ENCODE measurements around the gene TBL1X.
"Not testable (repeated sequence)": the region's sequence is repeated elsewhere in the genome, so short reads cannot be mapped to it uniquely, and the experiment has no call there.

Gene TBL1X

DNA sequence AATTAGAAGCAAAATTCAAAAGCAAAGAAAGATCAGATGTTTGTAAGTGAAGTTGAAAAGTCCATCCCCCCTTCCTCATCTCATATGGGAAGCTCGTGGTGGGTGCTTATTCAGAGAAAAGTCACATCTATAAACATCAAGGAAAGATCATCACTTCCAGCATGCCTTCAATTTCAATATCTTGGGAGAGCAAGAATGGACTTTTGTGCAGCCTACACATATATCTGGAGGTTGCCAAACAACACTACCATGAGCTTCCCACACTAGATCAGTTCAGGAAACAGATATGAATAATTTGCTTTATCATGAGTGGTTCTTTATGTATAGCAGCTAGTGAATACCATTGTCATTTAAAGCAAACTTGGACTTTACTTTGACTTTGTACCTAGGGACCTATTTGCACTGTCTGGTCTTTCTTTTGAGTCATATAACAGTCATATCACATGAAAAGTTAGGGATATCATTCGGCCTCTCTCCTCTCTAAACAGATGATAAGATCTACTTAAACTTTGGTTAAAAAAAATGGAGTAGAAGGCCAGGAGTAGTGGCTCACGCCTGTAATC is 5.6 kb upstream of the TBL1X start:
- DNase-seq, result no peak

DNA sequence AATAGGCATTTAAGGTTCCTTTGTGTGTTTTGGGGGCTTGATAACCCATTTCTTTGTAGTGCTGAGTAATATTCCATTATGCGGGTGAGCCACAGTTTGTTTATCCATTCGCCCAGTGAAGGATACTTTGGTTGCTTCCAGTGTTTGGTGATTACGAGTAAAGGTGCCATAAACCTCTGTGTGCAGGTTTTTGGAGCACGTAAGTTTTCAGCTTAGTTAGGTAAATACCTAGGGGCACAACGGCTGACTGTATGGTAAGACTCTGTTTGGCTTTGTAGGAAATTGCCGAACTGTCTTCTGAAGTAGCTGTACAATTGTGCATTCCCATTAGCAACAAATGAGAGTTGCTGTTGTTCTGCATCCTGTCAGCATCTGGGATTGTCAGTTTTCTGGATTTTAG is 3.8 kb upstream of the TBL1X start:
- DNase-seq, result no peak

DNA sequence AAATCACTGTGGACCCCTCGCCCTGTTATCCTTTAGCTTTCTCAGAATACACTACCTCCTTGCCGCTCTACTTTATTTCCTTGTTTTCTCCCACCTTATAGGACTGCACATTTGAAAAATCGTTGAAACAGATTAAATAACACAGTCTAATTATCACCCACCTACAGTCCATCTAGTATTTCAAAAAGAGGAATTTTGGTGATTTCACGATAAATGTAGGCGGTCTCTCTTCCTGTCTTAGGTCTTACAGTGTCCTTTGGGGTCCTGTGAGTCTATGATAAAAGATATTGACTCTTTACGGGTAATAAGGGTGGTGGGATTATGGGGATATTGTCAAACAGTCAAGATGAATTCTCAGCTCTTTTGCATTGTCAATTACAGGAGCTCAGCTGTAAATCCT is 2.4 kb upstream of the TBL1X start:
- DNase-seq, result no peak

DNA sequence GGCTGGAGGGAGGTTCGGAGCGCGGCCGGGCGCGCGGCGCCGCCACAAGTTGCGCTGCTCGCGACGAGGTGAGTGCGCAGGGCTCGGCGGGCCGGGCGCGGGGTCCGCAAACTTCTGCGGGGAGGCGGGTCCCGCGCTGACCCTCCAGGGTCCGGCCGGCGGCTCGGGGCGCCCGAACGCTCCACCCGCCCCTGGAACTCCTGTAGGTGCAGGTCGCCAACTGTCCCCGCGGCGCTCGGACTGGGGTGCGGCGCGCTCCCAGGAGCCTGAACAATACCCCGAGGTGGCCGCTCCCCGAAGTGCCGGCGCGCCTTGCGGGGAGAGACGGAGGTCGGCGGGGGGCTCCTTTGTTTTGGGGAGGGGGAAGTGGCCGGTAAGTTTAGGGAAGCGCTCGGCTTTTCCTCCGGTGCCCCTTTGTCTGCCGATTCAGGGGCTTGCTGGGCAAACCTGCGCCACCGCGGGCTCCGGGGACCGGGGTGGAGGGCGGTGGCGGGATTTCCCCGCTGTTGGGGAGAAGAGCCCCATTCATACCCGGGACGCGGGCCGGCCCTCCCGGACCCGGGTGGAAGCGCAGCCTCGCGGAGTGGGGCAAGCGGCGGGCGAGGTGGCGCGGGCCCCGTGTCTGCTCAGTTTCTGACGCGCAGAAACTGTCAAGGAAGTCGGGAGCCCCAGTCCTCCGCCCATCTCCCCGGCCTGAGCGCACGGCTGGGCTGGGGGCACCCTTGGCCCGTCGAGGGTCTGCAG is 694 bp downstream of the TBL1X start:
- peak; percentile 7 to 50 (median 22) for DNase-seq

DNA sequence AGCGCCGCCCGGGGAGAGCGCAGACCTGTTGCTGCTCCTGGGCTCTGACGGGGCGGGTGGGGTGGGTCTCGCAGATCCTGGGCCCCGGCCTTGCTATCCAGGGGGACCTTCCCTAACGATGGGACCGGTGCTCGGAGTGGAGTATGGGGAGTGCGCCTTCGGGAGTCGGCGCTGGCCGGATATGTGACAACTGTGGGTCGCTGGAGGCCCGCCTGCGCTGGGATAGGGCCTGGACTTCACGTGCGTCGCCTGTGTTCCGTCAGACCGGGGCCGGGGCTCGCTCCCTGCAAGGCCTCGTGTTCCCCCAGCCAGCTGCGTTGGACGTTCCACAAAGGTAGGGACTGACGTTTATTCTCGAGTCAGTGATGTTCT is 1.3 kb downstream of the TBL1X start:
- peak in 3 of 6 experiments; percentile 7 to 44 (median 28) for DNase-seq

DNA sequence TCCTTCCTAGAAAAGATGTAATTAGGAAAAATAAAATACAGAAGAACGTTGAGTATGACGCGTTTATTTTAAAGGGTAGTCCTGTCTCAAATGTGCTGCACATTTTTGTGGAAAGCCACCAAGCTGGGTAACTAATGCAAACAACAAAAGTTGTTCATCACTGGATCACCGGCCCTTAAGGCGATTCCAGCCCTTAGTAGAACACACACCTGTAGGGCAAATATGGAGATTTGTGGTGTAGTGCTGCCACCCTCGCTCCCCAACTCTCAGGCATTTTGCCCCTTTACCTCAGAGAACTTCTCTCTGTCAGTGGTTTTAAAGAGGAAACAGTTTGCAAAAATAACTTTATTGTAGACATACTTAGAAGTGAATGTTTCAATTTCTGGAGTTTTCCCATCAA is 1.9 kb downstream of the TBL1X start:
- peak in 2 of 6 experiments; percentile 22 to 36 for DNase-seq

DNA sequence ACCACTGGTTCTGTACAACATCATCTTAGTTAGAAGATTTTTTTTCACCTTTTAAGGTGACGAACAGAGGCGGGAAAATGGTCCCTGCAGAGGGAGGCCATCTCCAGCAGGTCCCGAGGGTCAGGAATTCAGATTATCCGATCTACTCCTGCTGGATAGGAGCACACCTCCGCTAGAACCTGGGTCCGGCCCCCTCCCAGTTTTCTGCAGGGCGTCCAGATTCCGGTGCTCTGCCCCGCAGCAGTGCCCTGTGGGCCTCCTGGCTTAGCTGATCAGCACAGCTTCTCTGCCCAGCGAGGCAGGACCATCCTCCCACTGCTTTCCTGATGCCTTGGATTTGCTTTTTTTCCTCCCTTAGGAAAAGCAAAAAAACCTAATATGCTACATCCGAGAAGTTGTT is 2.3 kb downstream of the TBL1X start:
- no peak for DNase-seq

DNA sequence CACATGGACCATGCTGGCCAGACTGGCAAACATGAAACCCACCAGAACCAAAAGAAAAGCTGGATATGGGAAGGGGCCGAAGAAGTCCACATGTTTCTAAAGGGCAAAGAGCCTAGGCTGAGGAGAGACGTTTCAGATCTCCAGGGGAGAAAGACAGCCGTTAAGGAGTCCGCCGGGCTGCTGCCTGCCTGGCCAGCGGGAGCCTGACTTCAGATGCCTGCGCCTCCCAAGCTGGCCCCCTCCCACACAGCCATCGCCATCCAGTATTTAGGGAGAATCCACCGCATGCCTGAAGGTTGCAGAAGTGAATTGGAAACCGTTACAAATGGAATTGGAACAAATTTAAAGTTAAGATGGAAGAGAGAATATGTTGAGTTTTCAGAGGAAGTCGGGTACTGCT is 2.9 kb downstream of the TBL1X start:
- DNase-seq, result no peak

DNA sequence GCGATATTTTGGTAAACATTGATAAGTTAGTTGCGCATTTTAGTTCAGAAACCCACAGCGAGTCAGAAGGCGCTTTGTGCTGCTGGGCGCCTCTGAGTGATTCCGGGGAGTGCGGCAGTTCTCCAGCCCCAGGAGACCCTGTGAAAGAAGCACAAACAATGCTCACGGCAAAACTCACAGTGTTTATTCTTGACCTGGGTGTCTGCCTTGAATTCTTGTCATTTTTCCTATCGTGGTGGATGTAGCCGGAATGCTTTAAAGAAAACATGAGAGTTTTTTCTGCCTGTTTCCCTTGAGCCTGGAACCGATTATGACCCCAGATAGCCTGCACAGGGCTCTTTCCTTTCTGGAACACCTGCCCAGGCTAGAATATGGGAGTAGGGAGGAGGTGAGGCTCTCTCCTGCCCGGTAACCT is 6.7 kb downstream of the TBL1X start:
- no peak for DNase-seq

DNA sequence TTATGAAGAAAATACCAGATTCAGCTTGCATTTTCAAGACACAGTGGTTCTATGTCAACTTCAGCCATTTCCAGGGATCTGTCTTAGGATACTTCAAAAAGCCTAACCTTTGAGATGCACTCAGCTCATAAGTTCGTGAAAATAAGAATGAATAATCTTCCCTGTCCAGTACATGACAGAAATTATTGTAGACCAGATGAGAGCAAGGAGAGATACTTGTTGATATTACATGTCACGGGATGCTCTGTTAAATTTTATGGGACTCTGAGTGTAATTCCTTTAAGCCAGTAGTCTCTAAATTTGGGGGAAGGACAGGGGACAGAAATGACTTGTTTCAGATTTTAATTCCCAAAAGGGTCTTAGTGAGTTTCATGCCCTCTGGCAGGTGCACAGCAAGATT is 8.8 kb downstream of the TBL1X start:
- DNase-seq, result no peak

DNA sequence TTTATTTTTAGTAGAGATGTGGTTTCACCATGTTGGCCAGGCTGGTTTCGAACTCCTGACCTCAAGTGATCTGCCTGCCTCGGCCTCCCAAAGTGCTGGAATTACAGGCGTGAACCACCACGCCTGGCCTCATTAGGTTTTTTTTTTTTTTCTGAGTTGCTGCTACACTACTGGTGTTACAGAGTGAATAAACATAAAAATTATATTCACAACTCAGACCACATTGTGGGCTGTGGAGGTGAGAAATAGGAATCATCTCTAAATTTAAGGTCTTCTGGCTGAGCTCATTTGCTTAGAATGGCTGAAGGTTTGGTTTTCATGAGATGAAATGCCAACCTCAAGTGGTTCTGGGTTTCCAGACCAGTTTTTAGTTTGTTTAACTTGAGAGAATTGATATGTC is 10.6 kb downstream of the TBL1X start:
- not testable (repeated sequence) for DNase-seq

DNA sequence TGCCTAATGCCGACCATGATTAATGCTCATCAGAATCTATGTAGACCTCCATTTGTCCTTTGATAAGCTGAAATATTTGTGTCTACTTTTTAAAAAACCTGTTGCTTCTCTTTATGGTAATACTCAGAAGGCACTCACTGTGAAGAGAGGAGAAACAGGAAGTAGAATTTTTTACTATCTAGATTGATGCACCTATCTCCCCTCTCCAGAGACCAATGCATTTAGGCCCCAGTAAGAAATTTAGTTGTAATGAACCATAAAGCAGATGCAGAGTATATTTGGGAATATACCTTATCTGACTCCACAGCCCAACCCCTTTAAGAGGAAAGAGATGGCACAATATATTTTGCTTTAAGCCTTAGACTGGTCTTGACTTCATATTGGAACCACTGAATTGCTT is 11.1 kb downstream of the TBL1X start:
- DNase-seq, result no peak

DNA sequence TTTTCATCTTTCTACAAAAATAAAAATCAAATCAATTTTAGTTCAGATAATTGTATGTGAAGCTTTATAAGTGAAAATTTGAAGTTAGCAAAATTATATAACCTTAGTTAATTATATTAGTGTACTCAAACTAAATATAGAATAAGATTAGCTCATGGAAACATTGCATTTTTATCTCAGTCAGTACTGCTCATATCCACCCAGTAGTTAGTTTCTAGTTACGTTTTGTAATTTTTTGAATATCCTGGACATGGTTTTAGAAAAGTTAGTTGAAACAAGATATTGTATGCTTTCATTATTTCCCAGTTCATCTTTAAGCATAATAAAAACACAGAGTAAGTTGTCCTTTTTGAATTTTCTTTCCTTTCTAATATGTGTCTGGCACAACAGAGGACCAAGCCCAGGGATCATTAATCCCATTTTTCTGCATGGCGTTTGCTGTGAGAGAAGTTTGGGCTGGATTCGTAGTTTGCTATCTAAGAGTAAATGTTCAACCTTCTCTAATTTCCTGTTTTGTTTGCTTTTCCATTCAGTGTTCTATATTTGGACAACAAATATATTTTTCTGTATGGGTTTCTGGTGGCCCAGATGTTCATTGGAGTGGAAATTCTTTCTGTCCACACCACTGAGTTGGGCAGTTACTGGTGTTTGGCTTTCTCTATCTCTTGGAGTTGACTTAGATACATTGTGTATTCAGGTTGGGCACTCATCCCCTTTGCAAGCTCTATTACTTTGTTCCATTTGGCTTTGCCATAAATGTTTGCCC is 12.1 kb downstream of the TBL1X start:
- no peak for DNase-seq

DNA sequence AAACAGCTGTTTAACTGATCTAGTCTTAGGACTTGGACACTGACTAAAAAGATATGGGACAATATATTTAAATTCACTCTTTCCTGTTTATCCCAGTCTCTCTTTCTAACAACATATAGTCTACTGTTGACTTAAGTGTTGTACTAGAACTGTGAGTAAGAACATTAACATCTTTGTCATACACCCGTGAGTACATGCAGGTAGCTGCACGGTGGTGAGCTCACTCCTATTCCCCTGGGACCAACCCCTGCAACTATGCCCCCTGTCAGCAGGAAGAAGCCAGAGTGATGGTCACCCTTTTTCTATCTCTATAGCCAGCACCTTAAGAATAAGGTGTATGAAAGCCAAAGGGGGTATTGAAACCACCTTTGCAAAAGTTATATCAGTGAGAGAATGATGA is 17.6 kb downstream of the TBL1X start:
- DNase-seq, result no peak

DNA sequence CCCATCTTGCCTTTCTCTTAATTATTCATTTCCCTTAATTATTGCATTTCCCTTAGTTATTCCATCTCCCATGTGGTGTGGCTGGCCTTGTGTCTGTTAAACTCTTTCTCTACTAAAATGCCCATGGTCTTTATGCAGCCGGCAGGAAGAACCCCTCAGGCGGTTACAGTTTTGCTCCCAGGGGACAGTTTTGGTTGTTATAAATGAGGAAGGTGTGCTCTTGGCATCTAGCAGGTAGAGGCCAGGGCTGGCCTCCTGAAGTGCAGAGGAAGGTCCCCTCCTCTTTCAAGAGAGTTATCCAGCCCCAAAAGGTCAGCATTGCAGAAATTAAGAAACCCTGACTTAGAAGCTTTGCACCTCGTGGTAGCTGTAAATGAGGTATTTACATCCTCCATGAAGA is 18.0 kb downstream of the TBL1X start:
- DNase-seq, result no peak

DNA sequence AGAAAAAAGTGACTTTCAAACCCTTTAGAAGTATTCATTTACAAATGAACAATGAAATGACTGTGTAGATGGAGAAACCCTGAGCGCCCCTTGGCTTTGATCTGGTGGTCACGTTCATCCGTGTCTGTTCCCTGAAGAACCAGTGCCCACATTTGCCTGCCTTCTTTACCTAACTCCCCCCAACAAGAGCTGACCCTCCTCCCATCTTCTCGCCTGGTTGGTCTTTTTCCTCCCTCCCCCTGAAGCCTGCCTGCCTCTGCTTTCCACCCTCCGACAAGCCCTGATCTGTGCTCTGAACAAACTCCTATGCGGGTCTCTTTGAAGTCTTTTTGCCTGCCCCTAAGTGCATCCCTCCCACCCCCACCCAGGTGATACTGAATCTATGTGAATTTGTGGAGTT is 18.5 kb downstream of the TBL1X start:
- no peak for DNase-seq

DNA sequence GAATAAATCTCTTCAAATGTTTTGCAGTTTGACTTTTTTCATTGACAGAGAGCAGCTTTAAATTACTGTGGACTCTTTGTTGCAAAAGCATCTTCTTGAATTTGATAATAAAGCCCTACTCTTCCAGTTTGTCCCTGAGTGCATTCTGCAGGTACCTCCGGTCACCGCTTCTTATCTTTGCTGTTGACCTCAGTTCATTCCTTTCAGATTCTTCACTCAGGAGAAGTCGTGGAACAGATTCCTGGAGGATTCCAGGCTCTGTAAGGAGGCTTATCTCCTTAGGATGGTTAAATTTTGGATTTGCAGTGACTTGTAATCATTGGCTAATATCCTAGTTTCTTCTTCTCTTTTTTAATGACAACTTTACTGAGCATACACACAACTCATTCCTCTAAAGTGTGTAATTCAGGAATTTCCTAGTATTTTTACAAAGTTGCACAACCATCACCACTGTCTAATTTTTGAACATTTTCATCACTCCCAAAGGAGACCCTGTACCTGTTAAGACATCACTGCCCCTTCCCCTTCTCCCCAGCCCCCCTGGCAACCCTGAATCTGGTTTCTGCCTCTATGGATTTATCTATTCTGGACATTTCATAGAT is 22.0 kb downstream of the TBL1X start:
- DNase-seq, result no peak

DNA sequence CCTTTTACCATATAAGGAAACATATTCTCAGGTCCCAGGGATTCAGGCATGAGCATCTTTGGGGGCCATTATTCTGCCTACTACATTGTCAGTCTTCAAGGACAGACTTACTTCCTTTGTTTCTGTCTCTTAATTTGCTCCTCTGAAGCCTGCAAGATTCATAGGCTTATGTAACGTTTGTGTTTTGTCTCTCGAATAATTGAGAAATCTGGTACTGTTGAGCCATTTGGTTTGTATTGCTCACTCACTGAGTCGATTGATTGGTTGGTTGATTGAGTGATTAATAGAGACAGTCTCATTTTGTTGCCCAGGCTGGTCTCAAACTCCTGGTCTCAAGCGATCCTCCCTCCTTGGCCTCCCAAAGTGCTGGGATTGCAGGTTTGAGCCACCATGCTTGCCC is 23.7 kb downstream of the TBL1X start:
- DNase-seq, result no peak

DNA sequence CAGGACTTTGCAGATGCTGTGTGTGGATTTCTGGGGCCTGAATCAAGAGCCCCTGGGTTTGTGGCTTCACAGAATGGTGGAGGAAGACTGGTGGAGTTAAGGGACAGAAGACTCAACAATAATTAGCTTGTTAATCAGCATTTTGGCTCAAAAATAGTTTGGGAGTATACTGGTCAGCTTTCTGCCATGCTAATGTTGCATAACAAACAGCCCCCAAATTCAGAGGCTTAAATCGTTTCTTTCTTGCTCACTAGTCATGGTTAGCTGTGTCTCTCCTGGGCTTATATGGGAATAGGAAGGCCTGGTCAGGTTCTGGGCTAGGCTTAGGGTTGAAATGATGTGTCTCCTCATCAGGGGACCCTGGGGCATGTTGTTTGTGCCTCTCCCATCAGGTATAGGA is 24.4 kb downstream of the TBL1X start:
- DNase-seq, result no peak

DNA sequence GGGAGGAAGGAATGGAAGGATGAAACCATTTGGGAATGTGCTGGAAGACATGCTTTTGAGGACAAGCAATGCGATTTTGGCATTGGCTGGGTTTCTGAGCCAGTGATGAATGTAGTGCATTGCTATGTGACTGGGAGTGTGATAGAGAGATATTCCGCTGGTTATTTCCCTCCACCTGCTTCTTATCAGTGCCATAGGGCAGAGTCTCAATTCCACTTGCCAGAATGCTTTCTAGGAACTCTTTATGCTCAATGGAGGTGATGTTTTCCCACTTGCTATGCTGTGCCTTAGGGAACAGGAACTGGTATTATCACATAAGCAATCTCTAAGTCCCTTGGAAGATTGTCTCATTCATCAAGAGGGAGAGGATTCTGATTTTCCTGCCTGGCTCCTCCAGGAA is 28.0 kb downstream of the TBL1X start:
- DNase-seq, result no peak

DNA sequence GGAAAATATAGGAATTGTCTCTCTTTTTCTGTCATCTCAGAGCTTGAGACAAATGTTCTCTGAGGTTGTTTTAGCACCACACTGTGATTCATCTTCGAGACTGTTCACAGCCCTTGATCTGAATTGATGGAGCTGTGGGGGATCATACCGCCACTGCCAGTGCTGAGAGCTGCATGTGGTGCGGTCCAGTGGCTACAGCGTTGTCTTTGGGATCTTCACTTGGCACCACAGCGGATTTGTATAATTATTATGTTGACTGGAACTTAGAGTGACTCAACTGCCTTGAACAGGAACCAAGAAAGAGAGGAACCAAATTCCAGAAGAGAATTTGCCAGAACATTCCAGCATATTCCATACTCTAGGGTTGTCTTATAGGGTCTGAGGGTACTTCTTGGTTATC is 29.1 kb downstream of the TBL1X start:
- no peak for DNase-seq

DNA sequence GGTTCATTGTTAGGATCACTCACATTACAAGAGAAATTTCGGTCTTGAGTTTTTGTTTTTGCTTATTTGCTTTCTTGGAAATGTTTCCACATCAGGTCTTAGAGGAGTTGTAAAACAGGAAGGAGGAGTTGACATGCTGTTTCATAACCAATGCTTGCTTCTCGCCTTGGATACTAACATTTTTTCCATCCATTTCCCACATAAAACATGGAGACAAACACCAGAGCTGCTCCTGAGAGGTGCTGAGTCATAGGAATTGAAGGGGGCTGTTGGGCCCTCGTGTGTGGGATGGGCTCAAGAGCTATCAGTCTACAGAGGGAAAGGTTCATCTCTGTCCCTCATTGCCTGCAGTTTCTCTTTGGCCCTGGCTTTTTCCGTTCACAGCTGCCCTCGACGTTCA is 29.9 kb downstream of the TBL1X start:
- no peak for DNase-seq

DNA sequence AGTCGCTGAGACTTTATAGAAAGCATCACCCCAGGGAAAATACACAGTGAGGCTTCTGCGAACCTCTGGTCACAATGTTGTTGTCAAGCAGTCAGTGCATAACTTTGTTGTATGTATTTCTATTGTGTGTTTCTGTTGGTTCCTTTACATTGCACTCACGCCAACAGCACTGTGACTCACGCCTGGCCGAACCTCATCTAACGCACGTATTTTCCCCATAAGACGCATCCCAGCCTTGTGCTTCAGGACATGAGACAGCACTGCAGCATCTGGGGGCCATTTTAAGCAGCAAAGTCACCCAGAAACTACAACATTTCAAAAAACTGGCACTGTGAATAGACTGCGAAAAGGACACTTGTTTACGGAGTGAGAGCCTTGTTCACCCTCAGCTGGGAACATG is 30.6 kb downstream of the TBL1X start:
- DNase-seq, result no peak

DNA sequence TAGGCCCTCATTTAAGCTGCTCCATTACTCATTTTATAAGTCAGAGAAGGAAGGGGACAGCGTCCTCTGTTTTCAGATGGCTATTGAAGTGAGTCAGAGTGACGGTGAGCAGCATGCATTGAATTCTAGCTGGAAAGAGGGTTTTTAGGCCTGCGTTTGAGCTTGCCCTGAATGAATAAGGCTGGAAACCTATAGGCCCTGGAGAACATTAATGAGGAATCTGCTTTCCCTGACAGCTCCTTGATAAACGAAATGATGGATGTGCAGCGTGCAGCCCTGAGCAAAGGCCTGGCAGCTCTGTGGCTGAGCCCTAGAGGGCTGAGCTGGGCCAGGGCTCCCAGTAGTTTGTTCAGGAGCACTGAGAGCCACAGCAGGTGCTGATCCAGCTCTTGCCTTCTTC is 33.4 kb downstream of the TBL1X start:
- no peak for DNase-seq

All from stimulated activated naive CD4-positive, alpha-beta T cell (primary cell).